Activated naive CD8-positive, alpha-beta T cell treated with anti-CD3 and anti-CD28 coated beads, Interleukin-2, amount 10 ng/mL, durations not matched to agents 7 days and 5 days (primary cell): ENCODE results near the gene CYP26B1. TPM values are rescaled to one million over a fixed set of nuclear protein-coding genes. Genes with fewer than 3 reads are reported as not detected.
A peak's percentile ranks its signal among the peaks of the same experiment; 100 is the strongest.

Source experiments
- ATAC-seq: fragments of 150-1000 bp; cut with Tn5 transposase; one replicate; pipeline ENCODE4 v1.10.0; 2021; ENCODE audit warnings: low read depth, moderate library complexity
- POLR2A ChIA-PET: fragments of 350-600 bp; sonication (Branson Sonifier 250); formaldehyde crosslinking; loops from one replicate; lab custom pipeline; 2021; ENCODE audit warnings: antibody characterized with exemption; lab: Charles Lee
- DNase-seq: peaks from one replicate; pipeline ENCODE4 v3.0.0; 2021
- H3K27ac Mint-ChIP-seq: one replicate; pipeline ENCODE4 v1.8.0; 2022; ENCODE audit warnings: mild to moderate bottlenecking, mixed read lengths
- H3K27me3 Mint-ChIP-seq: one replicate; pipeline ENCODE4 v1.8.0; 2022; ENCODE audit warnings: mild to moderate bottlenecking, moderate library complexity, mixed read lengths
- H3K36me3 Mint-ChIP-seq: one replicate; pipeline ENCODE4 v1.8.0; 2021; ENCODE audit warnings: mild to moderate bottlenecking, mixed read lengths
- H3K4me1 Mint-ChIP-seq: one replicate; pipeline ENCODE4 v1.8.0; 2021; ENCODE audit warnings: mixed read lengths
- H3K4me3 Mint-ChIP-seq: one replicate; pipeline ENCODE4 v1.8.0; 2022; ENCODE audit warnings: mild to moderate bottlenecking, moderate library complexity, mixed read lengths
- H3K9me3 Mint-ChIP-seq: one replicate; pipeline ENCODE4 v1.8.0; 2021; ENCODE audit warnings: mixed read lengths
- total RNA-seq, 2 experiments: library from RNA; stranded (reverse); gene quantifications; one replicate each; pipeline ENCODE4 v1.2.3, GENCODE V29; 2021

The CYP26B1 gene, protein sequence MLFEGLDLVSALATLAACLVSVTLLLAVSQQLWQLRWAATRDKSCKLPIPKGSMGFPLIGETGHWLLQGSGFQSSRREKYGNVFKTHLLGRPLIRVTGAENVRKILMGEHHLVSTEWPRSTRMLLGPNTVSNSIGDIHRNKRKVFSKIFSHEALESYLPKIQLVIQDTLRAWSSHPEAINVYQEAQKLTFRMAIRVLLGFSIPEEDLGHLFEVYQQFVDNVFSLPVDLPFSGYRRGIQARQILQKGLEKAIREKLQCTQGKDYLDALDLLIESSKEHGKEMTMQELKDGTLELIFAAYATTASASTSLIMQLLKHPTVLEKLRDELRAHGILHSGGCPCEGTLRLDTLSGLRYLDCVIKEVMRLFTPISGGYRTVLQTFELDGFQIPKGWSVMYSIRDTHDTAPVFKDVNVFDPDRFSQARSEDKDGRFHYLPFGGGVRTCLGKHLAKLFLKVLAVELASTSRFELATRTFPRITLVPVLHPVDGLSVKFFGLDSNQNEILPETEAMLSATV
- total RNA-seq, result not detected

DNA sequence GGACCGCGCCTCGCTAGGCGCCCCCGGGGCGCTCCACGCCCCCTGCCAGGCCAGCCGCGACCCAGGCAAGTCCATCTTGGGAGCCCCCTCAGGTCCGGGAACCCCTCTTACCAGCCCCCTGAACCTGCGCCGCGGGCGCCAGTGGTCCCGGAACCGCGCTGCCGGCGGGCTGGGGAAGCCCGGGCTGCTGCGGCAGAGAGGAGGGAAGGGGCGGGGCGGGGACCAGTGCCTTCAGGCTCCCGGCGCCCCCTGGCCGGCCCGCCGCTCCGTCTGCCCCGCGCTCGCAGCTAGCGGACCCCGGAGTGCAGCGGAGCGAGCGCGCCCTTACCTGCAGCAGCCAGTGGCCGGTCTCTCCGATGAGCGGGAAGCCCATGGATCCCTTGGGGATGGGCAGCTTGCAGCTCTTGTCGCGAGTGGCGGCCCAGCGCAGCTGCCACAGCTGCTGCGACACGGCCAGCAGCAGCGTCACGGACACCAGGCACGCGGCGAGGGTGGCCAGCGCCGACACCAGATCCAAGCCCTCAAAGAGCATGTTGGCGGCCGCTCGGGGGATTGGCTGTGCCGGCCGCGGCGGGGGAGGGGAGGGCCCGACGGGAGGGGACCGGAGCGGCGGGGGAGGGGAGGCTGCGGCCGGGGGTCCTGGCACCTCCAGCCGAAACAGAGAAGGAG lies at the start of gene CYP26B1:
TSS of gene CYP26B1 (minus strand) at position 560 of the 669 bp plus-strand sequence. CDS start at position 532, 28 bp downstream.
- peaks cover 28% of the 10 kb centered on the region for H3K4me1 Mint-ChIP-seq
- peaks cover 1% of the 10 kb centered on the region for H3K9me3 Mint-ChIP-seq
- peak within 1 kb of the TSS; percentile 13 for H3K27ac Mint-ChIP-seq
- DNase-seq (peak; percentile 40), ATAC-seq (no peak)
- peaks cover 6% of the 10 kb centered on the region for H3K36me3 Mint-ChIP-seq
- peaks cover 70% of the 10 kb centered on the region for H3K27me3 Mint-ChIP-seq
- POLR2A ChIA-PET, result no interaction called here
- peak within 1 kb of the TSS; percentile 79 for H3K4me3 Mint-ChIP-seq

DNA sequence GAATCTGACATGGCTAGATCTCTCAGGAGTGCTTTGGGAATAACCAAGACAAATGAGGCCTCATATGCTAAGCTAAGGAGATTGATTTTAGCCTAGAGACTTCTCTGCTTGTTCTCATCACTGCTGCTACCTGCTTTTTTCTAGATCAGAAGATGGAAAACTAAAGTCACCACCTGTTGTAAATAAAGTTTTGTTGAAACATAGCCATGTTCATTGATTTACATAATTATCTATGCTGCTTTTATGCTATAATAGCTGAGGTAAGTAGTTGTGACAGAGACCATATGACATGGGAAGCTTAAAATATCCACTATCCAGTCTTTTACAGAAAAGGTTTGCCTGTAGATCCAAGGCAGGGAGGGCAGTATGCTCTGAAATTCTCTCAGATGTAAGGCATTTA lies 46.1 kb upstream of the CYP26B1 start:
- peaks cover 2% of the 10 kb centered on the region for H3K9me3 Mint-ChIP-seq
- H3K36me3 Mint-ChIP-seq, result no peaks in the 10 kb centered on the region
- DNase-seq, result no peak
- H3K4me3 Mint-ChIP-seq, result no peak overlapping the region
- no peaks in the 10 kb centered on the region for H3K4me1 Mint-ChIP-seq
- H3K27ac Mint-ChIP-seq, result no peak overlapping the region
- H3K27me3 Mint-ChIP-seq, result no peaks in the 10 kb centered on the region
- ATAC-seq, result no peak
- POLR2A ChIA-PET, result no interaction called here

GRCh38 chr2:72191441-72191840 lies 43.8 kb upstream of the CYP26B1 start:
- Mint-ChIP-seq H3K27ac (no peak overlapping the region), H3K4me1 (no peaks in the 10 kb centered on the region), H3K4me3 (no peak overlapping the region), H3K9me3 (peaks cover 4% of the 10 kb centered on the region), H3K36me3 (no peaks in the 10 kb centered on the region), H3K27me3 (no peaks in the 10 kb centered on the region)
- no peak for DNase-seq
- no peak for ATAC-seq
- POLR2A ChIA-PET, result no interaction called here

- POLR2A ChIA-PET, result no interaction called here
- Mint-ChIP-seq H3K36me3 (no peaks in the 10 kb centered on the region), H3K4me1 (no peaks in the 10 kb centered on the region), H3K4me3 (no peak overlapping the region), H3K27ac (no peak overlapping the region), H3K27me3 (no peaks in the 10 kb centered on the region), H3K9me3 (peaks cover 5% of the 10 kb centered on the region)
- no peak for DNase-seq
- ATAC-seq, result no peak
Observed at GRCh38 chr2:72185206-72185605, 37.5 kb upstream of the CYP26B1 start.

- DNase-seq (no peak), ATAC-seq (no peak)
- Mint-ChIP-seq H3K27me3 (no peaks in the 10 kb centered on the region), H3K36me3 (peaks cover 3% of the 10 kb centered on the region), H3K4me1 (no peaks in the 10 kb centered on the region), H3K9me3 (peaks cover 2% of the 10 kb centered on the region), H3K27ac (no peak overlapping the region), H3K4me3 (no peak overlapping the region)
- POLR2A ChIA-PET, result no interaction called here
Observed at GRCh38 chr2:72183466-72183865, 35.8 kb upstream of the CYP26B1 start.

- Mint-ChIP-seq H3K27ac (no peak overlapping the region), H3K36me3 (peaks cover 3% of the 10 kb centered on the region), H3K27me3 (no peaks in the 10 kb centered on the region), H3K4me1 (no peaks in the 10 kb centered on the region), H3K4me3 (no peak overlapping the region), H3K9me3 (peaks cover 1% of the 10 kb centered on the region)
- no peak for DNase-seq
- POLR2A ChIA-PET, result no interaction called here
- no peak for ATAC-seq
Observed at GRCh38 chr2:72183016-72183415, 35.4 kb upstream of the CYP26B1 start.

GRCh38 chr2:72182547-72182946 lies 34.9 kb upstream of the CYP26B1 start:
- peaks cover 3% of the 10 kb centered on the region for H3K36me3 Mint-ChIP-seq
- no peak for ATAC-seq
- no peak for DNase-seq
- no peak overlapping the region for H3K4me3 Mint-ChIP-seq
- H3K4me1 Mint-ChIP-seq, result no peaks in the 10 kb centered on the region
- H3K9me3 Mint-ChIP-seq, result peaks cover 1% of the 10 kb centered on the region
- no peak overlapping the region for H3K27ac Mint-ChIP-seq
- no peaks in the 10 kb centered on the region for H3K27me3 Mint-ChIP-seq
- POLR2A ChIA-PET, result no interaction called here

GRCh38 chr2:72181616-72182015 lies 34.0 kb upstream of the CYP26B1 start:
- peaks cover 3% of the 10 kb centered on the region for H3K36me3 Mint-ChIP-seq
- ATAC-seq, result no peak
- POLR2A ChIA-PET, result no interaction called here
- H3K9me3 Mint-ChIP-seq, result peaks cover 1% of the 10 kb centered on the region
- no peaks in the 10 kb centered on the region for H3K4me1 Mint-ChIP-seq
- DNase-seq, result no peak
- H3K27ac Mint-ChIP-seq, result no peak overlapping the region
- H3K4me3 Mint-ChIP-seq, result no peak overlapping the region
- no peaks in the 10 kb centered on the region for H3K27me3 Mint-ChIP-seq

GRCh38 chr2:72180351-72180750 lies 32.7 kb upstream of the CYP26B1 start:
- Mint-ChIP-seq H3K4me1 (no peaks in the 10 kb centered on the region), H3K4me3 (no peak overlapping the region), H3K9me3 (no peaks in the 10 kb centered on the region), H3K27ac (no peak overlapping the region), H3K27me3 (no peaks in the 10 kb centered on the region), H3K36me3 (peaks cover 3% of the 10 kb centered on the region)
- ATAC-seq (no peak), DNase-seq (no peak)
- POLR2A ChIA-PET, result no interaction called here

DNA sequence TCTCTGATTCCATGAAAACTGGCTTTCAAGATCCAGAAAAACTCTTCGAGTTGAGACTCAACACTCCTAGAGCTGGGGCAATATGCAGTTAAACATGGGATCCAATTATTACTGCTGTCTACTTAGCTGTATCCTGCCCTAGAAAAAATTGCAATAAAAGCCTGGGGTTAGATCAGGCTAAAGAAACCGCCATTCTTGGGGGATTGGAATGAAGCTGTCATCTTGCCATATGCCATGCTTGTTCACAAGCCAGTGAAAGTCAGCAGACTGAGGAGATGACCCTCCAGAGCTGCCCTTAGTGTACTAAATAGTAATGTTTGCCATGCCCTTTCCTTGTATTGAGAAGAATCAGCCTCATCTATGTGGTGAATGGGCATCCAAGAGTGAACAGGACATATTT lies 30.9 kb upstream of the CYP26B1 start:
- Mint-ChIP-seq H3K9me3 (no peaks in the 10 kb centered on the region), H3K36me3 (peaks cover 7% of the 10 kb centered on the region), H3K27ac (no peak overlapping the region), H3K4me3 (no peak overlapping the region), H3K27me3 (no peaks in the 10 kb centered on the region), H3K4me1 (no peaks in the 10 kb centered on the region)
- ATAC-seq, result no peak
- no peak for DNase-seq
- POLR2A ChIA-PET, result no interaction called here

- ATAC-seq (no peak), DNase-seq (no peak)
- H3K27ac Mint-ChIP-seq, result no peak overlapping the region
- H3K27me3 Mint-ChIP-seq, result no peaks in the 10 kb centered on the region
- no peak overlapping the region for H3K4me3 Mint-ChIP-seq
- no peaks in the 10 kb centered on the region for H3K9me3 Mint-ChIP-seq
- no peaks in the 10 kb centered on the region for H3K4me1 Mint-ChIP-seq
- peaks cover 7% of the 10 kb centered on the region for H3K36me3 Mint-ChIP-seq
- POLR2A ChIA-PET, result no interaction called here
Observed at GRCh38 chr2:72176281-72176680, 28.6 kb upstream of the CYP26B1 start.

GRCh38 chr2:72175636-72176035 lies 28.0 kb upstream of the CYP26B1 start:
- Mint-ChIP-seq H3K4me1 (no peaks in the 10 kb centered on the region), H3K9me3 (no peaks in the 10 kb centered on the region), H3K27me3 (no peaks in the 10 kb centered on the region), H3K4me3 (no peak overlapping the region), H3K27ac (no peak overlapping the region), H3K36me3 (peaks cover 7% of the 10 kb centered on the region)
- no peak for DNase-seq
- POLR2A ChIA-PET, result no interaction called here
- no peak for ATAC-seq

DNA sequence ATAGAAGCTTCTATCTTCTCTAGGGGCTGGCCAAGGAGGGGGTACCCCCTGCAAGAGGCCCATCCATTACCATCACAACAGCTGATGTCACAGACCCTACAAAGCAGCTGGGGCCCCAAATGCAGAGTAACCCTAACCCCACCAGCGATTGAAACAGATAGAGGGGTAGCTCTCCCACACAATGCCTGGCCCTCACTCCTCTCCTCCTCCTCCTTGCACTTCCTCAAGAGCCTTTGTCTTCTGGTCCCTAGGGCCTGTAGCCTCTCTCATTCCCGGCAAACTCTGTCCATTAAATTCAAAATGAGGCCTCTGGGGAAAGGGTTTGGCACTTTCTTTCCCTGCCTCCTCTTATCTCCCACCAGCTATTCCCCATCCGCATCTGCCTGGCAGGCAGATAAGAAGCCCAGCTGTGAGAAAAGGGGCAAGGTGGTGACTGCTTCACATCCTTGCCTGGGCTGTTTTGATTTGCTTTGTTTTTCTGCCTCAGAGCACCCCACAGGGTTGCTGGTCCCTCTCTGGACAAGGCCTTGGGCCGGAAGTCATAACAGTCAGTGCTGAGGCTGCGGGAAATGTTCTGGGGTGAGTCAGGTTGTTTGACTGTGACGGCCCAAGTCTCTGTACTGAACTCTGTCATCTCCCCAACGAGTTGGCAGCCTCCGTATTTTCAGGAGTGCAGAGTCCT lies 26.1 kb upstream of the CYP26B1 start:
- H3K27ac Mint-ChIP-seq, result no peak overlapping the region

More for the DNA sequence above, 26.1 kb upstream of the CYP26B1 start:
- ATAC-seq (no peak), DNase-seq (no peak)
- Mint-ChIP-seq H3K36me3 (peaks cover 5% of the 10 kb centered on the region), H3K9me3 (no peaks in the 10 kb centered on the region), H3K27me3 (no peaks in the 10 kb centered on the region), H3K4me1 (no peaks in the 10 kb centered on the region), H3K4me3 (no peak overlapping the region)
- POLR2A ChIA-PET, result no interaction called here
